GM19035 (cell line): ENCODE data around the gene BRAT1.

Experiments used
- ATAC-seq: cut with Tn5 transposase; IDR thresholded peaks from one replicate; pipeline ENCODE4 v1.9.1; 2021; ENCODE audit not compliant: unreplicated experiment

The BRAT1 gene

DNA sequence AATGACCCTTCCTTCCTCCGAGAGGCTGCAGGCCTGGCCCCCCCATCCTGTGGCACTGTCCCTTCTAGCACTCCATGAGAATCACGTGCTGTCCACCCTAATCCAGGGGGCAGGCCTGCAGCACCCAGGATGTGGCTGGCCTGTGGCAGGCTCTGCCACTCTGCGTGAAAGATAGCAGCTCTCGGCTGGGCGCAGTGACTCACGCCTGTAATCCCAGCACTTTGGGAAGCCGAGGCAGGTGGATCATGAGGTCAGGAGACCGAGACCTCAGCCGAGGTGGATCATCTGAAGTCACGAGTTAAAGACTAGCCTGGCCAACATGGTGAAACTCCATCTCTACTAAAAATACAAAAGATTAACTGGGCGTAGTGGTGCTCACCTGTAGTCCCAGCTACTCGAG, 54.6 kb downstream of the BRAT1 start:
- no peak for ATAC-seq

DNA sequence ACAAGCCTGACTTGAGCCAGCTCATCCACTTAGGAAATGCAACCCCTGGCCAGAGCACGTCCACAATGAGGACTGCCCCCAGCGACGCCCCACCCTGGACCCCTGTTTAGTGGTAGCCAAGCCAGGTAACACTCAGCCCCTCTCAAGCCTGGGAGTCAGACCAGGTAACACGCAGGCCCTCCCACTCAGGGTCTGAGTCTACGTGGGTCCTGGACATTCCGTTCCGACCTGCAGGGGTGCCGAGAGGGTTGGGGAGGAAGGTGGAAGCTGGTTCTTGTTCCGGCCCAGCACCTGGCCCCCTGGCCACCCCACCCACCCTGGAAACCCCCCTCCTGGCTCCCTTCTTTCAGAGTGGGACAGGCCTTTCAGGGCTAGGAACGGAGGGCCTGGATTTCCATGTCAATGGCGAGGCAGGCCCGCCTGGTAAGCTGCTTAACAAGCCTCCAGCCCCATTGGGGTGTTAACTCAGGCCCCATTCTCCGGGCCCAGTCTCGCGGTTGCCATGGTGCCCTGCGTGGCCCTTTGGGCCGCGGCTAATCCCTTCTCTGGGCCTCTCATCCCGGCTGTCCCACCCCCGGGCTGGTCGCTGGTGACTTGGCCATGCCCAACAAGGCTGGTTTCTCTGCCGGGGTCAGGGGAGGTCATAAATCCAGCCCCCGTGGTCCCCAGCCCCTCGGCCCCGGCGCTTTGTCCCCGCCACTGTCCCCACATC, 55.4 kb downstream of the BRAT1 start:
- no peak for ATAC-seq

DNA sequence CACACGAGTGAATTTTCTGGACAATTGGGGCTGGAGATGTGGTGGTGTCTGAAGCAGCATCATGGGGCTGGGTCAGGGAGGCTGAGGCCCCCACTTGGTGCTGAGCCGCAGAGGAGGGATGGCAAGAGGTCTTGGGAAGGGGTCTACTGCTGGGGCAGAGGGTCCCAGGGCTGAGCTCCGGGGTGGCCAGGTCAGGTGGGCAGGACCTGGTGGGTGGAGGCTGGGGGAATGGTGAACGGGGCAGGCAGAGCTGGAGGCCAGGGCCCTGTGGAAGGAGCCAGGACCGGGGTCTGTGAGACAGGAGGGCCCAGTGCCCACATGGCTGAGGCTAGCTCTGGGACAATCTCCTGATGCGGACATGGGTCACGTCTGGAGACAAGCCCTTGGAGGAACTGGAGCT, 56.1 kb downstream of the BRAT1 start:
- ATAC-seq, result no peak

DNA sequence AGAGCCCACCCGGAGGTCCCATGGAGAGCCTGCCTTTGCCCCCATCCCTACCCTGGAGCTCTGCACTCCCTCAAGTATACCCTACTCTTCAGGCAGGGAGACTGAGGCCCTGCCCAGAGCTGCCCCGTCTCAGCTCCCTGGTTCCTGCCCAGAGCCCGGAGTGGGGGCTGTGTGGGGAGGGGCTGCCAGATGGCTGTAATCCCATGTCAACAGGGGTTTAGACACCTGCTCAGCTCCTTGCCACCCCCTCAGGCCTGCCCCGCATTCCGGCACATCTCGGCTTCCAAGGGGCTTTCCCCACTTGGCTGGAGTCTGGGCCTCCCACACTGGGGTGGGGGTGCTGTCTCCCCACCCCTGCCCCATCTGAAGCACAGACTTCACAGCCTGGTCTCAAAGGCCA, 56.6 kb downstream of the BRAT1 start:
- ATAC-seq, result no peak

DNA sequence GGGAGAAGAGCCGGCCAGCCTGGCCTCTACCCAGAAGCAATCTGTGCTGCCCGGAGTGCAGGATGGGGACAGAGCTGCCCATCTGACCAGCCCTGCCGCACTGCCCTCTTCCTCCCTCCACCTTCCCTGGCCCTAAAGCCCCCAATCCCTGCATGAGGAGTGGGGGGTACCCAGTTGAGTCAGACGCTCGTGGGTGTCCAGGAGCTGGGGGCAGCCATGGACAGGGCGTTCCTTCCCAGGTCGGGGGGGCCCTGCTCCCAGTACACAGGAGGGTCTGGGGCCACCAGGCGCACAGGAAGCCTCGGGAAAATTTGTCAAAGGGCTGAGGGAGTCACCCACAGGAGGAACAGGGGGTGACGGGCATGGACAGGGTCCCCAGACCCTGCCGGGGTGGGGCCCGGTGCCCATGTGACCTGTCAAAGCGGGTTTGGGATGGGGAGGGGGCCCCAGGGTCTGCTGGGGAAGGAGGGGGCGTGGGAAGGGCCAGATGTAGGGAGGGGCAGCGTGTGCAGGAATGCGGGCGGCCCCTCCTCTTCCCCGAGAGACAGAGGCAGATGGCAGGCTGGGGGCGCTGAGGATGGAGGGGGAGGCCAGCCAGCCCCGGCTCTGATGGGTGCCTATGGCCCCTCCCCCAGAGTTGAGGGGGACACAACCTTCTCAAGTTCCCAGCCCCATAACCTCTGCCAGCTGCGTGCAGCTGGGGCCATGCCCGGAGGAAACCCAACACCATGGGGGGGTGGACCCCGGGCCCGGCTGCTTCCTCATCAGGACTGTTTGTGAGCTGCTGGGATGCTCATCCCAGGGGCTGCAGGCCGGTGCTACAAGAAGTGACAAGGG, 57.6 kb downstream of the BRAT1 start:
- no peak for ATAC-seq

DNA sequence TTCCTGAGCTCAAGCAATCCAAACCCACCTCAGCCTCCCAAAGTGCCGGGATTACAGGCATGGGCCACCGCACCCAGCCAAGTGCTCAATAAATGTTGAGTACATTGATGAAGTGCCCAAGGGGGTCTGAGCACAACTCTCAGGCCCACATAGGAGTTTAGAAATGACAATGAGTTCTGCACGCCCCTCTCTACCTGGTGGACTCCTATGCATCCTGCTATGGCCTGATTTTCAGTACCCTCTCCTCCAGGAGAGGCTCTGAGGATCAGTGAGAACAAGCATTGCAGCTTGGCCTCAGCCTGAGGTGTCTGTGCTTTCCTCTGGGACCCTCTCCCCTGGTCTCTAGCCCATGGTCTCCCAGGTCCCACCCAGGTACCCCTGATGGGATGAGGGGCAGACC, 58.3 kb downstream of the BRAT1 start:
- ATAC-seq, result no peak

DNA sequence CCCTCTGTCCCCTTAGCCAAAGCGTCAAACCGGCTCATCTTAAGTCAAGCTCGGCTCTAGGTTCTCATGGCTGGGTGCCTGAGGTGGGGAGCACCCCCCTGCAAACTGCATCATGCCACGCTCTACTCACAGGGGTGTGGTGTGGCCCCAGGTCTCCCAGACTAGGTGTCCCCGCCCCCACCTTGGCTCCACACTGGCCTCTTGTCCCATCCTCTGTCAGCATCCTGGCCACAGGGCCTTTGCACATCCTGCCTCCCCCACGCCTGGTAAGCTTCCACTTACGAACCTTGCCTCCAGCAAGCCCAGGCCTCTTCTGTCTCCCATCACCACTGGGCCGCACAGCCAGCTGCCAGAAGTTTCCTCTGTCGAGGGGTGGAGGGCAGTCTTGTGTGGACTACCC, 58.9 kb downstream of the BRAT1 start:
- ATAC-seq, result no peak

DNA sequence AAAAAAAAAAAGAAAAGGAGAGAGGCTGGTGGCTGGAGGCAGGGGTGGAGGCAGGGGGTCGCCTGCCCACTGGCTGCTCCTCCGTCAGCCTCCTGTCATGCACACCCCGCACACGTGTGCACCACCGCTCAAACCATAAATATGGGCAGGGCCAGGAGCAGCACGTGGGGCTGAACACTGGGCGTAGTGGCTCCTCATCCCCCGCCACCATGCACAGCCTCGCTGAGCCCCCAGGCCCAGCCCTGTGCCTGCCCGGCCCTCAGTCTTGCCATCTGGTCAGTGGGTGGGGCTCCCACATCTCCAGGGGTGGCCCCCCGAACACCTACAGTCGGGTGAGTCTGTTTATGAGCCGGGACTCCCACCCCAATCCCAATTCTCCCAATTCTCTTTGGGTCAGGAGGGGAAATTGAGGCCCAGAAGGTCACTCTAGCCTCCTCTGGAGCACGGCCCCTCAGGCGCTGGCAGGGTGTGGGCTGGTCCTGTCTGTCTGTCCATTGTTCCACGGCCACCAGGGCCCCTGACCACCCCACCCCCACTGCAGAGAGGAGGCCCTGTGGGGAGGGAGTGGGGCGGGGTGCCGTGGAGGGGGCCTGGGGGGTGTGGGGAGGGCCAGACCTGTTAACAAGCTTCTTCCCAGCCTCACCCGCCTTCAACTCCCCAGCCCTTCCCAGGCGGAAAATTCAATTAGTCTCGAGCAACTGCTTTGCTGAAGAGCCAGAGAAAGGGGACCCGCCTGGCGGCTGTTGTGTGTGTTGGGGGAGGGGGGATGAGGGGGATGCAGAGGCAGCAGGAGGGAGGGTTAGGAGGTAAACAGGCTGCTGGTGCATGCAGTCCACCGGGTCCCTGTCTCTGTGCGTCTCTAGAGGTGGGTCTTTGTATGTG, 59.7 kb downstream of the BRAT1 start:
- ATAC-seq, result no peak

DNA sequence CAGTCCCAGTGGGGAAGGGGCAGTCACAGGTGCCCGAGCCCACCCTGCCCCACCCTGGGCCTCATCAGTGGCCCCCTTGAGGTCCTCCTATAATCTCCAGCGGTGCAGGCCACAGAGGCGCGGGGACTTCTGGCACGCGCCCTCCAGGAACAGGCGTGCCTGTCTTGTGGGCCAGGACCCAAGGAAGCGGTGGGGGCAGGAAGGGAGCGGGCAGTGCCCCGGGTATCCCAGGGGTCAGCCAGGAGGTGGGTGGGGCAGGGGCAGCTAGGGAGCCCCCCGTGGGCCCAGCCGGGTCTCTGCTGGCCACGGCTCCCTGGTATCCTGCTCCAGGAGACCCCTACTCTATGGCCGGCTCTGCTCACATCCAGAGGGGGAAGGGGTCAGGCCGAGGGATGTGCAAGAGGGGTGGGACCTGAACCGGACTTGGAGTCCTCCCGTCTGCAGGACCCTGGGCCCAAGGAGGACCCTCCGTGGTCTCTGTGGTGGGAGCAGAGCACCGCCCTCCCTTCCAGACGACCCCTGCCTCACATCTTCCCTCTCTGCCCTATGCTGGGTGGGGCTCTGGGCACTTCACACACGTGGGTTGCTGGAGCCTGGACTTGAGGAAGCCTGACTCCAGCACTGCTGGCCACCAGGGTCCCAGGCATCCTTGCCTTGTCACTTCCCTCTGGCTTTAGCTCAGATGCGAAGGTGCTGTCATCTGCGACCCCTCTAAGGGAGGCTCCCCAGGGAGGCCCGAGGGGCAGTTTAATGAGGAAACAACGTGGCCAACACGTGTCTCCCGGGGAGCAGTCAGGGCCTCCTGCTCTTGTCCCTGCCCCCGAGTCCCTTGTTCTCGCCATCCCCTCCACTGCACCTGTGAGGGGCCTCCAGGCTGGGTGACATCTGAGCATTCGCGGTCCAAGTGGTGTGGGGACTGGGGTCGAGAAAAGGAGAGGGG, 60.9 kb downstream of the BRAT1 start:
- no peak for ATAC-seq

DNA sequence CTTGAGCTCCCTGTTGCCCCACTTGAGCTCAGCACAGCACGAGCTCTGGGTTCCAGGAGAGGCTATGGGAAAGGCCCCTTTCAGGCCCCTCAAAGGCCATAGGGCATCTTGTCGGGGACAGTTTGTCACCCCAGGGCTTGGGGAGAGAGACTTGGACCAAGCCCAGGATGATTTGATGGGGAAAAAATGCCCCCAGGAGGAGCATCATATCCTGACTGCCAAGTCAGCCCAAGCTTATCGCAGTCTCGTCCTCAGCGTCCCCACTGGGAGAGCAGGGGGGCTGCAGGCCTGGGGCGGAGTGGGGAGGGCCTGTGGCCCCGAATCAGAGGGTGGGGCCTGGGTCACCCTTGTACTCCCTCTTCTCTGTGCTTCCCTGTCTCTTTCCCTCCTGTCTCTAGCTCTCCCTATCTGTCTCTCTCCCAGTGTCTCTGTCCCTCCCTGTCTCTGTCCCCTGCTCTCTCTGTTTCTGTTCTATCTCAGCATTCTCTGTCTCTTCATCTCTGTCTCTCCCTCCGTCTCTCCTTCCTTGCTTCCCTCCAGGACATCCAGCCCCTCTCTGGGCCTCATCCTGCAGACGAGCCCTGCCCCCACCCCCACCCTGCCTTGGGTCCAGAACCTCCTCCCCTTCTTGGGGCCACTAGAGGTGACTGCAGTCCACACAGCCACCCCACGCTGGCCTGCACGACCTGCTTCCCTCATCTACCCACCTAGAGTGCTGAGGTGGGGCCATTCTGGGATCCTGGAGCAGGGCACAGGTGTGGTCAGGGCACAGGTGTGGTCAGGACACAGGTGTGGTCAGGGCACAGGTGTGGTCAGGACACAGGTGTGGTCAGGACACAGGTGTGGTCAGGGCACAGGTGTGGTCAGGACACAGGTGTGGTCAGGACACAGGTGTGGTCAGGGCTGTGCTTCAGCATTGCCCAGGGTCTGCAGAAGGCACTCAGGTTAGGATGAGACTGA, 61.8 kb downstream of the BRAT1 start:
- no peak for ATAC-seq

DNA sequence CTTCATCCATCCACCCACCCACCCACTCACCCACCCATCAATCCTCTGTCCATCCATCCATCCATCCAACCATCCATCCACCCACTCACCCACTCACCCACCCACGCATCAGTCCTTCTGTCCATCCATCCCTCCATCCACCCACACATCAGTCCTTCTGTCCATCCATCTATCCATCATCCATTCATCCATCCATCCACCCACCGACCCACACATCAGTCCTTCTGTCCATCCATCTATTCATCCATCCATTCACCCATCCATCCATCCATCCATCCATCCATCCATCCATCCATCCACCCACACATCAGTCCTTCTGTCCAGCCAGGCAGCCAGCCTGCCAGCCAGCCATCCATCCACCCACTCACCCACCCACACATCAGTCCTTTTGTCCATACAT, 63.3 kb downstream of the BRAT1 start:
- ATAC-seq, result no peak

DNA sequence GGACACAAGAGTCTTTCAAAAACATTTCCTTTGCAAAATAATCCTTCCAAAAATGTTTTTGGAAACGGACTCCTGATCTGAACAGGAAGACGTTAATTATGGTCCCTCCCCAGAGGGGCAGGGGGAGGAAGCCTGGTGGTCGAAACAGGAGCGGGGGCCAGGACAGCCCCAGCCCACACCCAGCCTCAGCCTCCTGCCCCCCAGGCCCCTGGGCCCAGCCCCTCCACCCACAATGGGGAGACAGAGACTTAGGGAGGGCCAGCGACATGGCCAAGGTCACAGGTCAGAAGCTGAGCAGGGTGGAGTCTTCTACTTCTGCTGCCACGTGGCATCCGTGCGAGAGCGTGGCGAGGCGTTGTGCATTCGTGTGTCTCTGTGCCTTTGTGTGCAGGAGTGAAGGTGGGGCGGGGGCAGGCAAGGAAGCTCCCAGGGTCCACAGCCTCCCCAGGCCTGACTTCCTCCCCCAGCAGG, 65.1 kb downstream of the BRAT1 start:
- no peak for ATAC-seq

DNA sequence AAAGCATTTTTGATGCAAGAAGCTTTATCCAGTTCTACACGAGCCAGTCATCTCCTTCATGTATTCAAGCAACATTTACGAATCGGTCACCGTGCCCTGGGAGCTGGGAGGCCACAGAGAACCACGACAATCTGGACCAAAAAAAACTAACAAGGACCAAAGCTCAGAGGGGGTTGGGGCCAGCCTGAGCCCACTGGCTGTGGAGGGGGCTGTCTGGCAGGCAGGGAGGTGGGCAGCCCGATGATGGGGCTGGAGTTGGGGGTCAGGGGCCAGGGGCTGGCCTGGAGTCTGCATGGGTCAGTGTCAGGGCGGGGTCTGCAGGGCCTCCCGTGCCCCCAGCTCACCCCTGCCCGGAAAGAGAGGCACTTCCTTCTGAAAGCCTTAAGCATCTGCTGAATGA, 66.6 kb downstream of the BRAT1 start:
- no peak for ATAC-seq

DNA sequence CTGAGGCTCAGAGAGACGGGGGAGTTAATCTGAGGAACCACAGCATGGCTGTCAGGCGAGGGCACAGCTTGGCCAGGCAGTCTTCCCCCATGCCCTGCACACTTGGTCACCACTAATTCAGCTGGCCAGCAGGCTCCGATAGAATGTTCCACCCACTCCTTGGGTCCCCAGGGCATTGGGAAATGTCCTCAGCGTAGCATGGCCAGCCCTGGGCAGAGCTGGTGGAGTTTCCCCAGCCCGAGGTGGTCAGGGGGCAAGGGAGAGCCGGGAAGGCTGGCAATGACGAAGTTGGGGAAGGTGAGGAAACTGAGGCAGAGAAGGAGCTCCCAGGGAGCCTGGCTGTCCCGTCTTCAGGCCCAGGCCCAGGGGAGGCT, 67.1 kb downstream of the BRAT1 start:
- ATAC-seq, result no peak
